HG03469 (cell line): Measurements from ENCODE around the gene ARAP1.
A peak's percentile ranks its signal among the peaks of the same experiment; 100 is the strongest.

Experiments used
- ATAC-seq: cut with Tn5 transposase; IDR thresholded peaks from one replicate; pipeline ENCODE4 v1.9.1; 2021; ENCODE audit warnings: mild to moderate bottlenecking, moderate library complexity, moderate number of reproducible peaks; ENCODE audit not compliant: unreplicated experiment

The ARAP1 gene

DNA sequence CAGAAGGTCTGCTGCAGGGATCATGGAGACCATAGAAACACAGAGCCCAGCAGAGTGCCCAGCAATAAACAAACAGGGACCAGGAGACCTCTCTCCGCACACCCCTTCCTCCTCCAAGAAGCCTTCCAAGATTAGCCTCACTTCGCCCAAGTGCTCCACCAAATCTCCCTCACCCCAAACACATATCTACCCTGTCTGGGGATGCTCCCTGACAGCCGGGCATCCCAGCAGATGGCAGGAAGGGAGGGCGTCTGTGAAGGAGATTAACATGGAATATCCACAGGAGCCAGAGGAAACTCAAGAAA lies 26.5 kb downstream of the ARAP1 start:
- ATAC-seq: no peak

- ATAC-seq: no peak
These were observed 27.1 kb downstream of the ARAP1 start for GRCh38 chr11:72724851-72725723.

DNA sequence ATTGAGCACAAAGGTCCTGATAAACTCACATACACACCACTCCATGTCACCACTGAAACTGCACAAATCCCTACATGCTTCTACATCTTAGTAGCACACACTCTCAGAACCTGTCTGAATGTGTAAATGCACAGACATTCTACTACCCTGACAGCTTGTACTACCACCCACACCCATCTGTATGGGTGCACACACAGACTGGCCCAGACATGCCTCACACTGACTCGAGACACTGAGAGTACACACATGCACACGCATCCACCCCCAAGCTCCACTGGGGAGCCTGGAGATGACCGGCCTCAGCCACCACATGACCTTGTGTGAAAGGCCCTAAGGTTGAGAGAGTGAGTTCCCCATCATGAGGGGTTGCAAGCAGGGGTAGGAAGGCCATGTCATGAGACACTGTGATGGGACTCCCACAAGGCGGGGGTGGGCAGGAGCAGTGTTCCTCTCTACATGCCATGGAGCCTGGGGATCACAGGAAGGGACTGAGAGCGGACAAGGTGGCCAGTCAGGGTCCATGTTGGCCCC lies 28.1 kb downstream of the ARAP1 start:
- no peak for ATAC-seq

- ATAC-seq: no peak
These were observed 28.7 kb downstream of the ARAP1 start for GRCh38 chr11:72723508-72723907.

GRCh38 chr11:72722050-72722748 lies 30.0 kb downstream of the ARAP1 start:
- peak; percentile 52 for ATAC-seq

- ATAC-seq: no peak
These were observed 30.5 kb downstream of the ARAP1 start for GRCh38 chr11:72721689-72722049.

DNA sequence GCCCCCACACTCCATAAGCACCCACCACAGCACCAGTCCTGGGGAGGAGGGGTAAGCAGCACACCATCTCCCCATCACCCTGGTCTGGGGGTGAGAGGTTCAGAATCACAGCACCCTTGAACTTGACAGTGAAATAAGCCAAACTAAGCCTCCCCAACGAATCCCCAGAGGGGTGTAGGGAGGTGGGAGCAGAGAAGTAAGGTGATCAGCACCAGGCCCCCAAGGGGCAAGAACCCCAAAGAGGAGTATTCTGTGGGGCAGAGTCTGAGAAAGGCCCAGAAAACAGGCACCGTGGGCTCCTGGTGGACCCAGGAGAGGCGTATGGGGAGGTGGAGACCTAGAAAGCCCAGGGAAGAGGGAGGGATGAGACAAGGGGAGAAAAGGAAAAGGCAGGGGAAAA lies 30.9 kb downstream of the ARAP1 start:
- no peak for ATAC-seq

DNA sequence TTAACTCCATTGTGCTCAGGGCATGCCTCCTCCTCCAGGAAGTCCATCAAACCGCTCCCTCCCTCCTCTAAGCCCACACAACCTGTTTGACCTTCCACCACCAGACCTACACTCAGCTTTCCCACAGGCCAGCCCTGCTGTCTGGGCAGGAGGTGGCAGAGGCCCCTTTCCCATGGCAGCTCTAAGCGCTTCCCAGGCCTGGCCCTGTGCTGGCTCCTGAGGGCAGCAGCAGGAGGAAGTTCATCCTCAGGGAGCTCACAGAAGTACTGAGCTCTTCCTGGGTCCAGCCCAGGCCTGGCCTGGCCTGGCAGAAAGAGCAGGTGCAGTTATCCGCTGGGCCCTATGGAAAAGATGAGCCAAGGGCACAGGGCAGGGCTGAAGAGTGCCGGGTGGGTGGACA lies 31.4 kb downstream of the ARAP1 start:
- no peak for ATAC-seq

GRCh38 chr11:72720047-72720446 lies 32.2 kb downstream of the ARAP1 start:
- ATAC-seq: no peak

GRCh38 chr11:72719551-72719950 lies 32.7 kb downstream of the ARAP1 start:
- no peak for ATAC-seq

- no peak for ATAC-seq
These were observed 33.1 kb downstream of the ARAP1 start for GRCh38 chr11:72719144-72719543.

DNA sequence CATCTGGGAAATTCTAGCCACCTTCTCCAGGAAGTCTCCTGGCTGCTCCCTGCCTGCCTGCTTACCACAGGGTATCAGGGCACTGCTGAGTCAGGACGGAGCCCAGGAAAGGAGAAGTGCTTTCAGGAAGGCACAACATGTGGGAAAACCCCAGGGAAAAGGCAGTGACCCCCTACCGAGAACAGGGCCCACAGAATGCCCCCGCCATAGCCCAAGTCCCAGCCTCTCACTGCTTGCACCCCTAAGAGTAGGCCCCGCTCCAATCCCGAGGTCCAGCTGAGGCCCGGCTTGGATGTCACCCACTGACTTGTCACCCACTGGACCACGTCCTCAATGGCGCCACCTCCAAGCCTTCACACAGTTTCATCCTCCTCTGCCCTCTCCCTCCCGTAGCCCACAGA lies 34.1 kb downstream of the ARAP1 start:
- ATAC-seq: no peak

GRCh38 chr11:72716788-72717435 lies 35.3 kb downstream of the ARAP1 start:
- no peak for ATAC-seq

- ATAC-seq: no peak
These were observed 35.9 kb downstream of the ARAP1 start for GRCh38 chr11:72716290-72716689.

- ATAC-seq: no peak
These were observed 39.4 kb downstream of the ARAP1 start for GRCh38 chr11:72712841-72713240.

DNA sequence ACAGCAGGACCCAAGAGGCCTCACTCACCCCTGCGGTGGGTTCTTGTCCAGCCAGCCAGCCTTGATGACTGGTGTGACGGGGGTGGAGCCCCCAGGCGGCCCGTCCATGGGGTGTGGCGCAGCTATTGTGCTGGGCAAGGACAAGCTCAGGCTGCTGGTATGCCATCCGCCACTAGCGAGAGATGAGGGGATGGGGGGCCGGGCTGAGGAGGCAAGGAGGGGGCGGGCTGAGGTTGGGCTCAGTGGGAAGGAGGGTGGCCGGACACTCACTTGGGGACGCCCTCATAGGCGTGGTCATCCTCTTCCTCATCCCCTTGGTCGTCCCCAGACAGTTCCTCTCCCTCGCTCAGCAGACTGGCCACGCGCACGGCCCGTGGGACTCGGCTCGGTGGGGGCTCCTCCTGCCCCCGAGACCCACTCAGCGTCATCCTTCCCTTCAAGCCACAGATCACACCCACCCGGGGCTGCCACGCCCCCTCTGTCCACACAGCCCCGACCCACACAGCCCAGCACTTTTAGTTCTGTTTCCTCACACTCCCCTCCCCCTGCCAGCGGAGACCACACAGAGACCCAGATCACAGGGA lies 39.9 kb downstream of the ARAP1 start:
- no peak for ATAC-seq

GRCh38 chr11:72711141-72711540 lies 41.1 kb downstream of the ARAP1 start:
- no peak for ATAC-seq

- no peak for ATAC-seq
These were observed 41.9 kb downstream of the ARAP1 start for GRCh38 chr11:72710278-72710677.

DNA sequence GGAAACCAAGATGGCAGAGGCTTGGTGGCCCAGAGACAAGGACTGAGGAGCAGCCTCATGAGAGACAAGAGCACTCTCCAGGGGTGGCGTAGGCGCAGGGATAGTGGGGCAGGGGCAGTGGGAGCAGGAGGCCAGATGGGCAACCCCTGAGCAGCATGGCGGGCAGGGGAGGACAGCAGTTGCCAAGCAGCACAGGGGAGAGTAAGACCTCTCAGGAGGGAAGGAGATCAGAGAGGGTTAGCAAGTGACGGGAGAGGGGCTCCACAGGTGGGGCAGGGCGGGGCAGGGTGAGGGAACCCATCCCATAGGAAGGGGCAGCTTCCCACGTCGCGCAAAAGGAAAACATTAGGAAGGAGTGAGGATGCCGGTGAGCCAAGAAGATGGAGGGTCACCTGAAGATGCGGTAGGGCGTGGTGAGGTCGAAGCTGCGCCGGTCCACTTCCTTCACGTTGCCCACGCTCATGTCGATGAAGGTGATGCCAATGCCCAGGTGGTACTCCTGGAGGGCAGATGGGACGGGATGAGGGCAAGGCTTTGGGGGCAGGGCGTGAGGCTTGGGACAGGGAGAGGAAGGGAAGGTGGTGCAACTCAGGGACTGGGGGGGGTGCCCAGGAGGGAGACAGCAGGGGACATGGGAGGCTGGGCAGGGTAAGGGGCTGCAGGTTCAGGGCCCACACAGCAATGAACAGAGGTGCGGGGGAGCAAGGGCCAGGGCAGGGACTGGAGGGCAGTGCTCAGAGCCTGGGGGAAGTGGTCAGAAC lies 42.5 kb downstream of the ARAP1 start:
- ATAC-seq: no peak

DNA sequence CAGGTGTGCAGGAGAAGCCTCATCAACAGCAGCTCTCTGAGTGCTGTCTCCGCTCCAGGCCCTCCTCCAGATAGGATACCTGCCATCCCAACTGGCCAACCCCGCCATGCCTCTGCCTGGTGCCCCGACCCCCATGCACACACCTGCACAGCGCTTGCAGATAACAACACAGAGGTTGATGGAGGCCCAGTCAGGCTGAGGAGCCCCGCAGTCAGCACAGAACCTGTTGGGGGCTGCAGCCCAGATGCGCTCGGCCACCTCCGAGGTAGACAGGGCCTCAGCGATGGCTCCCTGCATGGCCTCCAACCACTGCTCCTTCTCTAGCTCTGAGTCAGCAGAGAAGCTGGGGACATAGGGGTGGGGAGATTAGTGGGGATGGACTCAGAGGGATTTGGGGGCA lies 45.2 kb downstream of the ARAP1 start:
- ATAC-seq: no peak

GRCh38 chr11:72706579-72706978 lies 45.6 kb downstream of the ARAP1 start:
- ATAC-seq: no peak
